Mesangial cell (primary cell): ENCODE results near the gene APOOL. TPM values are rescaled to one million over a fixed set of nuclear protein-coding genes. Genes with fewer than 3 reads are reported as not detected.

Experiments used
- total RNA-seq: library from RNA; depleted of rRNA; stranded (reverse); fragments of >200 nt; gene quantifications from 2 replicates; pipeline ENCODE4 v1.2.3, GENCODE V29; 2015

Gene APOOL
- 3.4 and 6.6 TPM in 2 replicates for total RNA-seq

DNA sequence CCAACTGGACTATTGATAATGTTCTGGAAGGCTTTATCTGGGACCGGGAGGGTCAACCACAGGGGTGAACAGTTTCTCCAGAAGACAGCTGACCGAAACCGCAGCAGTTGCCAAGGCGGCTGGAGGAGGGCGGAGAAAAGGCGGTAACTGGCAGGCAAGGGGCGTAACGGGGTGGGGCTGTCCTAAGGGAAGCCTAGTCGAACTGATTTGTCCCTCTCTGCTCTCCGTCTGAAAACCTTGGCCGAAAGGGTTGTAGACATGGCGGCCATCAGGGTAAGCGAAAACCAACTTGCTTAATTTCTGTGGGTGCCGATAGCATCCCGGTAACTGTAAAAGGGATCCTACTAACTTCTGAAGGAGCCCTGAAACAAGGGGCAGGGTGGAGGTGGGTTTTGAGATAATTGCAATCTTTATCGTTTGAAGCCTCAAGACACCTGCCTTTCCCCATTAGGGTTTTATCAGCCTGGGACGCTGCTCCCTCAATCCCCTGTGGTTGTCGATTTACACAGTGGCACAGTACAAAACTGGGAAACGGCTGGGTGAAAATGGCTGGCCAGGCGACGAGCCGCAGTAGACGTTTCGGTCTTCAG, at the start of gene APOOL:
APOOL (plus strand) TSS at position 223 of the 590 bp plus-strand sequence; CDS start at position 259, 36 bp downstream.

Other genes starting within 250 kb of the APOOL start
- not detected in 2 replicates for gene SATL1, start 239.9 kb downstream of the APOOL start, total RNA-seq
- gene ZNF711, start 240.1 kb downstream of the APOOL start, total RNA-seq = 1.8 and 4.3 TPM in 2 replicates